ENCODE data around the gene ALAS1.

- TF ChIP-seq CTCF (IDR thresholded peaks at IDR 0.05) = no peak
- TF ChIP-seq POLR2A (IDR thresholded peaks at IDR 0.05) = no peak
Measured at GRCh38 chr3:52208556-52208955, 10.6 kb downstream of the ALAS1 start.

Data from lower leg skin (tissue), 3 donors.